ENCODE results near the gene PCP4. TPM values are rescaled to one million over a fixed set of nuclear protein-coding genes. Genes with fewer than 3 reads are reported as not detected.
A peak's percentile ranks its signal among the peaks of the same experiment; 100 is the strongest.

Gene PCP4
- total RNA-seq, 2 experiments from 2014 or later = not detected

DNA sequence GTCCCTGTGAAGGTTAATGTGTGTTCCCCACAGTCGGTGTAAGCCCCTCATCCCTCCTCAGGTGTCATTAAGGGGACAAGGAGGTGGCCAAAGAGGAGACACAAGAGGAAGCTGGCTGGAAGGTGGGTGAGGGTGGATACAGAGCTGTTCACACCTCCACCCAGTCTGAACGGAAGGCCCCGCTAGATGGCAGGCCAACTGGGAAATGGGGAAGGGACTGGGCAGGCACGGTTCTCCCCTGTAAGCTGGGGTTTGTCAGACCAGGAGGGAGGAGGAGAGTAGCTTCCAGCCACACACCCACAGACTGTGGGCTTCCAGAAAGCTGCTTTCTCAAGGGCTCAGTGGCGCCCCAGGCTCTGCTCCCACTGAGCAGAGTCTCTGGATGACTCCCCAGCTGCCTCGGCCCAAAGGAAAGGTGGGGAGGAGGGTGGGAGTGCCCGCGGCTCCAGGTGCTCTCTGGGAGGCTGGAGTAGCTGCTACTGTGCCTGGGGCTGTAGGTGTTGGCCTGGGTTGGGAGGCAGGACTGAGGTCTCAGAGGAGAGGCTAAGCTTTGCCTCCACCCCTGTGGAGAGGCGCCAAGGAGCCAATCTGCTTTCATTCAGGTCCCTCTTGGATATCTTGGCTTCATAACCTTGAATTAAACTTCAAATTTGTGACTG lies 41.2 kb downstream of the PCP4 start:
- no peak for TF ChIP-seq EZH2phosphoT487 (IDR thresholded peaks at IDR 0.05; ENCODE audit: borderline replicate concordance, low read depth, low read length)
- no peak for TF ChIP-seq CTCF (conservative IDR thresholded peaks at IDR 0.05; ENCODE audit: low read length)
- no TSS peak for BruUV-seq (replicated peaks)

GRCh38 chr21:39911286-39912199 lies 44.3 kb downstream of the PCP4 start:
- ChIA-PET CTCF (ENCODE audit: unreplicated experiment) (no interaction called here), POLR2A (no interaction called here)
- Histone ChIP-seq H3K4me1 (ENCODE audit: insufficient read depth, low read length, poor library complexity, severe bottlenecking) (no peaks in the 10 kb centered on the region), H3K36me3 (ENCODE audit: insufficient read depth, low read length) (no peaks in the 10 kb centered on the region), H4K20me1 (ENCODE audit: insufficient read depth, low read length) (no peaks in the 10 kb centered on the region), H3K9me3 (ENCODE audit: low read length) (no peaks in the 10 kb centered on the region), H3K79me2 (ENCODE audit: insufficient read depth, low read depth, low read length) (no peaks in the 10 kb centered on the region), H2AFZ (ENCODE audit: low read length) (no peak overlapping the region), H3K27ac (ENCODE audit: low read depth, low read length, poor library complexity, severe bottlenecking) (no peak overlapping the region), H3K4me3 (ENCODE audit: low read depth, low read length, poor library complexity, severe bottlenecking) (no peak overlapping the region), H3K4me2 (ENCODE audit: low read length) (no peak overlapping the region), H3K9me2 (ENCODE audit: insufficient read depth, low read length) (no peaks in the 10 kb centered on the region)
- TF ChIP-seq CTCF (conservative IDR thresholded peaks at IDR 0.05; ENCODE audit: low read length) = peak; percentile 34; the same call in 1 of the 2 replicates
- no peak for TF ChIP-seq EZH2phosphoT487 (IDR thresholded peaks at IDR 0.05; ENCODE audit: borderline replicate concordance, low read depth, low read length)
- DNase-seq (ENCODE audit: low spot score) = no peak
- BruUV-seq (replicated peaks) = no TSS peak
- intact Hi-C loops (cut with micrococcal nuclease; ENCODE audit: unreplicated experiment) = no loop called here

More for the DNA sequence above, 41.2 kb downstream of the PCP4 start:
- Histone ChIP-seq H3K27ac (ENCODE audit: low read depth, low read length, poor library complexity, severe bottlenecking) (no peak overlapping the region), H3K36me3 (ENCODE audit: insufficient read depth, low read length) (no peaks in the 10 kb centered on the region), H3K79me2 (ENCODE audit: insufficient read depth, low read depth, low read length) (no peaks in the 10 kb centered on the region), H3K4me2 (ENCODE audit: low read length) (no peak overlapping the region), H2AFZ (ENCODE audit: low read length) (no peak overlapping the region), H4K20me1 (ENCODE audit: insufficient read depth, low read length) (no peaks in the 10 kb centered on the region), H3K4me1 (ENCODE audit: insufficient read depth, low read length, poor library complexity, severe bottlenecking) (no peaks in the 10 kb centered on the region), H3K4me3 (ENCODE audit: low read depth, low read length, poor library complexity, severe bottlenecking) (no peak overlapping the region), H3K9me2 (ENCODE audit: insufficient read depth, low read length) (no peaks in the 10 kb centered on the region), H3K9me3 (ENCODE audit: low read length) (no peaks in the 10 kb centered on the region)
- DNase-seq (ENCODE audit: low spot score) = no peak
- intact Hi-C loops (cut with micrococcal nuclease; ENCODE audit: unreplicated experiment) = no loop called here
- POLR2A ChIA-PET = no interaction called here
- CTCF ChIA-PET (ENCODE audit: unreplicated experiment) = no interaction called here

Measured in OCI-LY7 (cell line).